PC-9 (cell line): ENCODE results near the gene MYBBP1A. TPM values are rescaled to one million over a fixed set of nuclear protein-coding genes. Genes with fewer than 3 reads are reported as not detected.

Experiments used
- BruUV-seq: library from RNA; stranded (reverse); fragments of 400-500 nt; replicated peaks from 2 replicates; lab custom pipeline; 2021; lab: Mats Ljungman, UMichigan
- CTCF ChIA-PET: fragments of 300-600 bp; sonication (Branson Sonifier 250); formaldehyde crosslinking; loops from one replicate; lab custom pipeline; 2022; ENCODE audit warnings: antibody characterized with exemption; lab: Charles Lee
- POLR2A ChIA-PET: fragments of 300-600 bp; sonication (Branson Sonifier 250); formaldehyde crosslinking; loops from one replicate; lab custom pipeline; 2022; ENCODE audit warnings: antibody characterized with exemption; ENCODE audit not compliant: unreplicated experiment; lab: Charles Lee
- DNase-seq, 2 experiments: peaks; one replicate each; pipeline versions ENCODE4 v3.0.0 to v3.0.0-alpha.2; 2015 to 2022; ENCODE audit warnings: mixed read lengths in 1 of 2
- H2AFZ ChIP-seq: fragments of 200-600 bp; sonication (generic); 2 replicates; pipeline ENCODE4 v1.8.1; 2017; ENCODE audit warnings: antibody characterized with exemption
- H3F3A ChIP-seq: fragments of 200-600 bp; sonication (generic); 2 replicates; pipeline ENCODE4 v1.8.1; 2017; ENCODE audit warnings: antibody characterized with exemption, mild to moderate bottlenecking, low read depth; ENCODE audit not compliant: insufficient read depth
- H3K27ac ChIP-seq: fragments of 200-600 bp; sonication (generic); 2 replicates; pipeline ENCODE4 v1.6.1; 2016; ENCODE audit warnings: mixed run types
- H3K27me3 ChIP-seq: fragments of 200-600 bp; sonication (generic); 2 replicates; pipeline ENCODE4 v1.6.1; 2016; ENCODE audit warnings: low read depth, mixed run types; ENCODE audit not compliant: insufficient read depth
- H3K36me3 ChIP-seq: fragments of 200-600 bp; sonication (generic); 2 replicates; pipeline ENCODE4 v1.6.1; 2016; ENCODE audit warnings: low read depth, mixed run types
- H3K4me1 ChIP-seq: fragments of 200-600 bp; sonication (generic); replicated peaks from 2 replicates; pipeline ENCODE4 v1.6.1; 2016; ENCODE audit warnings: mixed run types; ENCODE audit not compliant: insufficient read depth
- H3K4me2 ChIP-seq: fragments of 200-600 bp; sonication (generic); 2 replicates; pipeline ENCODE4 v1.6.1; 2017; ENCODE audit warnings: mixed run types
- H3K4me3 ChIP-seq: fragments of 200-600 bp; sonication (generic); 2 replicates; pipeline ENCODE4 v1.6.1; 2016; ENCODE audit warnings: mixed run types
- H3K79me2 ChIP-seq: fragments of 200-600 bp; sonication (generic); 2 replicates; pipeline ENCODE4 v1.6.1; 2017; ENCODE audit warnings: low read depth, mixed run types
- H3K9me2 ChIP-seq: fragments of 200-600 bp; sonication (generic); 2 replicates; pipeline ENCODE4 v1.8.1; 2017; ENCODE audit warnings: mild to moderate bottlenecking; ENCODE audit not compliant: insufficient read depth
- H3K9me3 ChIP-seq: fragments of 200-600 bp; sonication (generic); 2 replicates; pipeline ENCODE4 v1.8.1; 2016; ENCODE audit warnings: low read depth; ENCODE audit not compliant: insufficient read depth
- H4K20me1 ChIP-seq: fragments of 200-600 bp; sonication (generic); 2 replicates; pipeline ENCODE4 v1.8.1; 2017; ENCODE audit not compliant: insufficient read depth
- EZH2 ChIP-seq: fragments of 200-600 bp; sonication (generic); IDR thresholded peaks from 2 replicates; pipeline ENCODE4 v1.8.0; 2017; ENCODE audit warnings: antibody characterized with exemption, low read depth
- intact Hi-C: fragments of 100-400 bp; cut with micrococcal nuclease; formaldehyde crosslinking; loops from one replicate; pipeline ENCODE4 v1.10.0; 2022; ENCODE audit not compliant: unreplicated experiment
- total RNA-seq: library from RNA; stranded (reverse); gene quantifications from 2 replicates; pipeline ENCODE4 v1.2.3, GENCODE V29; 2021
- TF ChIP-seq, protein P1 (sequence below): fragments of 200-600 bp; sonication (generic); conservative IDR thresholded peaks from 2 replicates; pipeline ENCODE4 v1.6.1; 2017; ENCODE audit warnings: mixed run types, antibody characterized with exemption, mild to moderate bottlenecking, moderate library complexity

MYBBP1A gene
- total RNA-seq, 1 experiment from 2014 or later = 89.1 TPM

DNA sequence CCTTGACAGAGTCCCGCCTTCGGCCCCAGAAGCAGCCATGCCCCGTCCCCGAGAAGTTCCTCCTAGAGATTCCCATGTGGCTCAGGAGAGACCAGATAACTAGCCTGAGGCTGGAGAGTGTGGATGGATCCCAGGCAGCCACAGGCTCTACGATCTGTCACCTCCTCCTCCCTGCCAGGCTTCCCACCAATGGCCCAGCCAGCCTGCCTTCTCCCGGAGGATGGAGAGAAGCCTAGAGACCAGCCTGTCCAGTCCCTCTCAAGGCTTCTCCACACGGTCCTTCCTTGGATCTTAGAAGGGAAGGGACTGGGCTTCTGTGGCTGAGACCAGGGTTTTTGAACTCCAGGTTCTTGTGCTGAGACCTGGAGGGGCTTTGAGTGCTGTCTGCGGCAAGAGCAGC lies 27.5 kb upstream of the MYBBP1A start:
- BruUV-seq = no TSS peak
- H3K27me3 ChIP-seq = peaks cover 50% of the 10 kb centered on the region

DNA sequence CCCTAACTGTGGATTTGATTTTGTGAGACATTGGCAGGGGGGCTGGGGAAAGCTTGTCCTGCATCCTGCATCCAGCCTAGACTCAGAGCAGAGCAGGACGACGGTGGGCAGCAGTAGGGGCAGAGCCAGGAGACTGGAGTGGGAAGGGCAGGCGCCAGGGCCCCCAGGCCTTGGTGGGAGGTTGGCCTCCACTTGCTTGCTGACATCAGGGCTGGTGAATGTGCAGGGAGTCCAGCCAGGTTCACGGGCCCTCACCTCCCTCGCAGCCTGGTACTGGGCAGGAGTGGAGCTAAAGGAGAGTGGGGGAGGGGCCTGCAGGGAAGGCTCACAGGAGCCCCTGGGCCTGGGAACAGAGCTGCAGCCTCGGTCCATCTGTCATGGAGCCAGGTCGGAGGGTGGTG lies 26.9 kb upstream of the MYBBP1A start:
- H3K27me3 ChIP-seq = peaks cover 44% of the 10 kb centered on the region
- intact Hi-C loops = no loop called here
- H3K9me2 ChIP-seq = no peaks in the 10 kb centered on the region
- H2AFZ ChIP-seq = no peak overlapping the region
- no TSS peak for BruUV-seq
- no peak for DNase-seq
- no peaks in the 10 kb centered on the region for H3K4me1 ChIP-seq
- ChIA-PET CTCF (no interaction called here), POLR2A (no interaction called here)
- no peak for TF ChIP-seq EZH2
- TF ChIP-seq, protein P1, sequence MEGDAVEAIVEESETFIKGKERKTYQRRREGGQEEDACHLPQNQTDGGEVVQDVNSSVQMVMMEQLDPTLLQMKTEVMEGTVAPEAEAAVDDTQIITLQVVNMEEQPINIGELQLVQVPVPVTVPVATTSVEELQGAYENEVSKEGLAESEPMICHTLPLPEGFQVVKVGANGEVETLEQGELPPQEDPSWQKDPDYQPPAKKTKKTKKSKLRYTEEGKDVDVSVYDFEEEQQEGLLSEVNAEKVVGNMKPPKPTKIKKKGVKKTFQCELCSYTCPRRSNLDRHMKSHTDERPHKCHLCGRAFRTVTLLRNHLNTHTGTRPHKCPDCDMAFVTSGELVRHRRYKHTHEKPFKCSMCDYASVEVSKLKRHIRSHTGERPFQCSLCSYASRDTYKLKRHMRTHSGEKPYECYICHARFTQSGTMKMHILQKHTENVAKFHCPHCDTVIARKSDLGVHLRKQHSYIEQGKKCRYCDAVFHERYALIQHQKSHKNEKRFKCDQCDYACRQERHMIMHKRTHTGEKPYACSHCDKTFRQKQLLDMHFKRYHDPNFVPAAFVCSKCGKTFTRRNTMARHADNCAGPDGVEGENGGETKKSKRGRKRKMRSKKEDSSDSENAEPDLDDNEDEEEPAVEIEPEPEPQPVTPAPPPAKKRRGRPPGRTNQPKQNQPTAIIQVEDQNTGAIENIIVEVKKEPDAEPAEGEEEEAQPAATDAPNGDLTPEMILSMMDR = no peak
- H3K4me2 ChIP-seq = no peak overlapping the region
- no peaks in the 10 kb centered on the region for H3F3A ChIP-seq
- no peak overlapping the region for H3K4me3 ChIP-seq
- no peaks in the 10 kb centered on the region for H3K79me2 ChIP-seq
- no peaks in the 10 kb centered on the region; the same call in 1 of the 2 replicates for H4K20me1 ChIP-seq
- H3K27ac ChIP-seq = no peak overlapping the region
- no peaks in the 10 kb centered on the region for H3K36me3 ChIP-seq
- H3K9me3 ChIP-seq = no peaks in the 10 kb centered on the region

More for the DNA sequence above, 27.5 kb upstream of the MYBBP1A start:
- H3K36me3 ChIP-seq = no peaks in the 10 kb centered on the region
- no peaks in the 10 kb centered on the region for H3K79me2 ChIP-seq
- no peak overlapping the region for H3K4me3 ChIP-seq
- TF ChIP-seq, protein P1 = no peak
- TF ChIP-seq EZH2 = no peak
- POLR2A ChIA-PET = no interaction called here
- no peak for DNase-seq
- H3K4me2 ChIP-seq = no peak overlapping the region
- no peaks in the 10 kb centered on the region for H3F3A ChIP-seq
- no peaks in the 10 kb centered on the region for H3K9me2 ChIP-seq
- H2AFZ ChIP-seq = no peak overlapping the region
- no peaks in the 10 kb centered on the region for H3K4me1 ChIP-seq
- no peaks in the 10 kb centered on the region for H3K9me3 ChIP-seq
- intact Hi-C loops = no loop called here
- H3K27ac ChIP-seq = no peak overlapping the region
- no peaks in the 10 kb centered on the region; the same call in 1 of the 2 replicates for H4K20me1 ChIP-seq
- CTCF ChIA-PET = no interaction called here

DNA sequence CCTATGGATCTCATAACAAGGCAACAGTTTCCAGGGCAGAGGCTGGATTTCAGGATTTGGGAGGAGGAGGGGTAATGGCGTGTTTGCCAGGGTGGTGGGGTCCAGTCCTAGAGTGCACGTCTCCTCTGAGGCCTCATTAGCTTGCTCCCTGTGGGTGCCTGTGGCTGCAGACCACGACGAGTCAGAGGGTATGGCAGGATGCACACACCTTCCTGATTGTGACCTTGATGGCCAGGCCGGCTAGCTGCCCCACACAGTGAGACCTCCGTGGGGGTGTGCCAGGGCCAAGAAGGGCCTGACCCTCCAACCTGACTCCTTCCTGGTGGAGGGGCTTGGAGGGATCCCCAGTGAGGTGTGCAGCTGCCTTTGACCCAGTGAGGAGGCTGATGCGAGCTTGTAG lies 25.1 kb upstream of the MYBBP1A start:
- Histone ChIP-seq H3K9me2 (no peaks in the 10 kb centered on the region), H3K36me3 (no peaks in the 10 kb centered on the region), H4K20me1 (no peaks in the 10 kb centered on the region; the same call in 1 of the 2 replicates), H3K4me3 (no peak overlapping the region), H3K27me3 (peaks cover 29% of the 10 kb centered on the region), H3K4me2 (no peak overlapping the region), H3K4me1 (no peaks in the 10 kb centered on the region), H3K27ac (no peak overlapping the region), H3K9me3 (no peaks in the 10 kb centered on the region), H3K79me2 (no peaks in the 10 kb centered on the region), H3F3A (no peaks in the 10 kb centered on the region), H2AFZ (no peak overlapping the region)
- BruUV-seq = no TSS peak
- ChIA-PET CTCF (no interaction called here), POLR2A (no interaction called here)
- TF ChIP-seq, protein P1 = no peak
- TF ChIP-seq EZH2 = no peak
- DNase-seq = no peak
- intact Hi-C loops = no loop called here
